LoVo (cell line): ENCODE data around the gene TSSC4.
A peak's percentile ranks its signal among the peaks of the same experiment; 100 is the strongest.

Source experiments
- DNase-seq: peaks from one replicate; pipeline ENCODE4 v3.0.0-alpha.2; 2016; ENCODE audit warnings: low spot score

TSSC4 gene

DNA sequence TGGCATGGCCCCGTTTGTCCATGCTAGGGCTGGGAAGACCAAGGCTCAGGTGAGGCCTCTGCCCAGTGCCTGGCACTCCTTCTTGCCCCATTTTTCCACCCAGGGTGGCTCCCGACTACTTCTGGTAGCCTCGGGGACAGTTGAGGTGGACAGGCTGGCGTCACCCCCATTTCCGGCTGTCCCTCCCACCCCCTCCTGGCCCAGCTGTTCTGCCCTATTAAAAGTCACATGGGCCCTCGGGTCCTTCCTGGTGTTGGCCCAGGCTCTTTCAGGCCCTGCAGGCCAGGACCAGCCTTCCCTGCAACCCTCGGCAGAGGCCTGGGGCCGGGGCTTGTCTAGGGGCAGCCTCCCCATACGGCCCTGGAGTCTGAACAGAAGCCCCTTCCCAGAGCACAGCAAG lies 14.0 kb upstream of the TSSC4 start:
- DNase-seq, result no peak

DNA sequence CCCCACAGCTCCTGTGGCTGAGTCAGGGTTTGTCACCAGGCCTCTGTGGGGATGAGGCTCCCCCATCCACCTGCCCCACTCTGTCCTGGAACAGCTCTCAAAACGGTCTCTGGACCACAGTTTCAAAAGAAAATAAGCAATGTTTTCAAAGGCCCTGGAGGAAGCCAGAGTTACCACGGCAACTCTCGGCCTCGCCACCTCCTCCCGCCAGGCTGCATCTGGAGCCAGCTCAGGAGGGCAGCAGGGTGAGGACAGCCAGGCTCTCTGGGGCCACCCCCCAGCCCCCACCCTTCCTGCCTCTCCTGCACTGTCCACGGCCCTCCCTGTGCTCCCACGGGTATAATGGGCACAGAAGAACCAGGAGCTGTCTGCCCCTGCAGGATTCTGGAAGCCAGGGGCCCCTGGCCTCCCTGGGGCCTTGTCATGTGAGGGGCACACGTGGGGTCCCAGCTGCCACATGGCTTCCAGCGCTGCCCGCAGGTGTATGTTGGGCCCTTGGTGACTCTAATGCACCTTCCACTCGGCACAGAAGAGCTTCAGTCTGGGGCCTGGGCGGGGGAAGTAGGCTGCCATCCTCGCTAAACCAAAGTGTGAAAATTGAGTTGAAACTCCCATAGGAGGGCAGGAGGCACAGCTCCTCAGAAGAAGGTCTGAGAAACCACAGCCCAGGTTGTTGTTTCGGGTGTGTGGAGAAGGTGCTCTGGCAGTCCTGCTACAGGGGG lies 13.1 kb upstream of the TSSC4 start:
- DNase-seq, result no peak

DNA sequence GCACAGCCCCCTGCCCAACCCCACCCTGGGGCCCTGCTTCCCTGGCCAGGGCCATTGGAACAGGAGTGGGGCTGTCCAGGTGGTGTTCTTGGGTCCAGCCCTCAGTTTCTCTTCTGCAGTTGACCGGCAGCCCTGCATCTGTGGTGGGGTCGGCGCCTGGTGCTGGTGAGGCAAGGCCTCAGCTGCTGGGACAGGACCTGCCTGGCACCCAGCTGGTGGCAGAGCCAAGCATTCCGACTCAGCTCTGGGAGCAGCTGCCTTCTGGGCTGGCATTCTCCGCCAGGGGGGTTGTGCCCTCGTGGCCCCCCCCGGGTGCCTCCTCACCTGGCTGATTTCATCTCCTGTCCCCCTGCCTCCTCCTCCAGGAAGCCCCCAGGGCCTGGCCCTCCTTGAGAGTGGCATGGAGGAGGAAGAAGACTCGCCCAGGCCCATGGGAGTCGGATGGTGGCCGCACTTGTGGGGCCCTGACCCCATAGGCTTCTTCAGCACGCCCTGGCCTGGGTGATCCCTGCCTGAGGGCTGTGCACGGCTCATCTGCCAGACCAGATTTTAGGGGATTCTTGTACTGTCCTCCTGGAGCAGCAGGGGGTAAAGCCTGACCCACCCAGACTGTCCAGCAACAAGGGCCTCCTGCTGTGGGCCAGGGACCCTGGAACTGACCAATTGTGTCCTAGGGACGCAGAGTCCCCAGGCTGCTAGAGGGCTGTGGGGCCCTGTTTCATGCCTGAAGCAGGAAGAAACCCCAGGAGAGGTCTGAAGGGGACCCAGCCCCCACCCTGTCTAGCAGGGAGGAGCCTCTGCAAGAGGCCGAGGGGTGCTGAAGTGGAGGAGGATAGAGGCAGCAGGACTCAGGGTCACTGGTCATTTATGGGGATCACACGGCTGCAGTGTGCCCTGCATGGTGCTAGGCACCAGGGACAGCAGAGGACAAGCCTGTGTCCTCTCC lies 11.8 kb upstream of the TSSC4 start:
- no peak for DNase-seq

DNA sequence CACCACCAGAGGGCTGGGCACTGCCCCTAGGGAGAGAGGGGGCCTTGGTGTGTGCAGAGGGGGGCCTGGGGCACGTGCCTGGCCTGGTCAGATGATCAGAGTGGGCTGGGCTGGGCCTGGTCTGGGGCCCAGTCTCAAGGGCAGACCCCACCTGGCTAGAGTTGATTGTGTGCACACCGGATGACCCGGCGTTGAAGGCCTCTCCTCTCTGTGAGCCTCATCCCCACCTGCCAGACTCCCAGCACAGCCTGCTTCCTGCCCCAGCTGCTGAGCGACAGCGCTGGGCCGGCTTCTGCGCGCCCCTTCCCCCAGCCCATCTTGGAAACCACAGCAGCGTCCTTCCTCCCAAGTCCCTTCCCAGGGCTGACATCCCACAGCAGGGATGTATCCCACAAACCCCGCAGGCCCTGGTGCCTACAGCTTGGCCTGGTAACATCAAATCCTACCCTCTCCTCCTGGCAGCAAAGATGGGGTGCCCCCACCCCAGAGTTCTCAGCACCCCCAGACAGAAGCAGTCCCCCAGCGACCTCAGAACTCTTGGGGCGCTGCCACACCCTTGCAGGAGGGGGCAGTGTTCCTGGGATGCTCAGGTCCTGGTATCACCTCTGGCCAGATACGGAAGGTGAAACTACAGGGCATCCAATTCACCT lies 11.0 kb upstream of the TSSC4 start:
- DNase-seq, result no peak

DNA sequence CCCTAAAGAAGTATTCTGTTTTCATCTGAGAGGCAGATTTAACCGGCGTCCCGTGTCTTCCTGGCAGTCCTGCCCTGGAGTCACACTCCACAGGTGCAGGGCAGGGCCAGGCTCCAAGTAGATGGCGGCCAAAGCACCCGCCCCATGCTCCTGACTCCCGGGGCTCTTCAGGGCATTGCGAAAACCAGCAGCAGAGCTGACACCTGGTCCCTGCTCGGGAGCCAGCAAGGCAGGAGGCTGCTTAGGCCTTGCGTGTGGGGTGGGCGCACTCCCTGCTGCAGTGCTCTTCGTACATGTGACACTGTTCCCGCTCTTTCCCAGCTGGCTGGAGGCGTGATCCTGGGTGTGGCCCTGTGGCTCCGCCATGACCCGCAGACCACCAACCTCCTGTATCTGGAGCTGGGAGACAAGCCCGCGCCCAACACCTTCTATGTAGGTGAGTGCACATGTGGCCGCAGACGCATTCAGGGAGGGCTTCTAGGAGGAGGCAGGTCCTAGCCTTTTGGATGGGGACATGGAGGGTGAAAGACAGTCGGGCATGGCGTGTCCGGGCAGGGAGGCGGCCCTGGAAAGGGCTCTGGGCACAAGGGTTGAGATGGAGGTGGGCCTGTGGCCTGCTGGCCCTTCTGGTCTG lies 10.3 kb upstream of the TSSC4 start:
- DNase-seq, result no peak

DNA sequence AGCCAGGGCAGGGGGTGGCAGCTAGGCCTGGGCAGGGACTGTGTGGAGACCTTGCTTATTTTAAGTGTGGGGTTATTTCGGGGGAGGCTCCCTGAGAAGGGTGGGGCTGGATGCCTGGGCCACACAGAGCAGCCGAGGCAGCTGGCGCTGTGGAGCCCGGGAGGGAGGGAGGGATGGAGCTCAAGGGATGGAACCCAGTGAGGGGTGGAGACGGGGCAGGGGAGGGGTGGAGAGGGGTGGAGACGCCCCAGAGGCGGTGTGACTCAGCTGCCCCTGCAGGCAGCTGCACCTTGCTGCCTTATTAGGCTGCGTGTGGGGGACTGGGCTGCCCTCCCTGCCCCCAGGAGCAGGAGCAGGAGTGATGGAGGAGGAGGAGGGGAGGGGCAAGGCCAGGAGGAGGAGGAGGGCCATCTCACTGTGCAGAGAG lies 9.8 kb upstream of the TSSC4 start:
- no peak for DNase-seq

DNA sequence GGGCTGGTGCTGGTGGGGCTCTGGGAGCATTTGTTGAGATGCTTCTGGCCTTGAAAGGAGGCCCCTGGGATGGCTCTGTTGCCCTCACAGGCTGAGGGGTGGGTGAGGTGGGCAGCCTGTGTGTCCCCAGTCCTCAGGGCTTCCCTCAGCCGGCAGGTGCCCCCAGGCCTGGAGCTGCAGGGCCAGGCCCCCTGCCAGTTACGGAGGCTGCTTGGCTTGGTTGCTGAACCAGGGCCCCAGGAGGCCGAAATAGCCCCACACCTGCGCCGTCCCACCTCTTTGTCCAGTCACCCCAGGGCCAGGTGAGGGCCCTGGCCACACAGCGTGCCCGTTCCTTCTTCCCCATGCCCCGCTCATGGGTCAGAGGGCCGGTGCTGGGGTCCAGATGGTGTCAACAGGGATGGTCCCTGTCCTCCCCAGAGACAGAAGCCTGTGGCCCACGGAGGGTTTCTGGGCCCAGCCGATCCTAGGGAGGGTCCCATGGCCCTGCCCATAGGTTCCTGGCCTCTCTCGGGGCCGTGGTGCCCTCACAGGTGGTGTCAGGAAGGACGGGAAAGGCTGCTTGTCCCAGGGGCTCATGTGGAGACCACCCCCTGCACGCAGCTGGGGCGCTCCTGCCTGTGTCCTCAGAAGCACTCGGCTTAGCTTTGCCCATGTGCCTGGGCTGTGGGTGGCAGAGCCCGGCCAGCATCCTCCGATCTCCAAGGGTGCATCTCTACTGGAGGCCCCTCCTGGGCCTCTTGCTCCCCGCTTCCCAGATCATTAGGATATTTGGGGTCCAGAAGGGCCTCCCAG lies 9.2 kb upstream of the TSSC4 start:
- DNase-seq, result no peak

DNA sequence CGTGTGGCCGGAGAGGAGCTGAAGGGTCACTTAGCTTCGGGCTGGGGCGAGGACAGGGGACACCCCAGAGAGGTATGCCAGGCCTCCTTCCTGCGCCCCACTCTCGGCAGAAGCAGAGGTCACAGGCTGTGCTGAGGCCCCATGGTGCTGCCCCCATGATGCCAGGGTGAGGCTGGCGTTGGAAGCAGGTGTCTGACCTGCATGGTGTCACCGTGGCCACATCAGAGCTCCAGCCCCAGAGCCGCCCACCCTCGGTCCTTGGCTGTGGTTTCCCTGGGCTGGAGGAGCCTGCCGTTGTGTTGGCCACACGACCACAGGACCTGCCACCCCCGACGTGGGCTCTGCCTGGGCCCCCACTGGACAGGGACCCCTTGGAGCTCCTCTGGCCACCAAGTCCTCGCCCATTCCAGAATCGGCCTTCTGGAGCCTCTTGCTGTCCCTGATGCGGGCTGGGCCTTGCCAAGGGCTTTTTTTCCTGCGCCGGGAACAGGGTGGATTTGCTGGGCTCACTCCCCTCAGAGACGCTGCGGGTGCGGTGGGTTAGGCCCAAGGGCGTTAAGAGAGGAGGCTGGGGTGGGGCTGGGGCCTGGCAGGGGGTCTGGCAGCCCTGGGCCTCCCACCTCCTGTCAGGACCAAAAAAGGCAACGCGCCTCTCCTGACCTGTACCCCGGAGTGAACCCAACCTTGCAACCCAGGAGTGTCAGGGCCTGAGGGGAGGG lies 8.2 kb upstream of the TSSC4 start:
- no peak for DNase-seq

DNA sequence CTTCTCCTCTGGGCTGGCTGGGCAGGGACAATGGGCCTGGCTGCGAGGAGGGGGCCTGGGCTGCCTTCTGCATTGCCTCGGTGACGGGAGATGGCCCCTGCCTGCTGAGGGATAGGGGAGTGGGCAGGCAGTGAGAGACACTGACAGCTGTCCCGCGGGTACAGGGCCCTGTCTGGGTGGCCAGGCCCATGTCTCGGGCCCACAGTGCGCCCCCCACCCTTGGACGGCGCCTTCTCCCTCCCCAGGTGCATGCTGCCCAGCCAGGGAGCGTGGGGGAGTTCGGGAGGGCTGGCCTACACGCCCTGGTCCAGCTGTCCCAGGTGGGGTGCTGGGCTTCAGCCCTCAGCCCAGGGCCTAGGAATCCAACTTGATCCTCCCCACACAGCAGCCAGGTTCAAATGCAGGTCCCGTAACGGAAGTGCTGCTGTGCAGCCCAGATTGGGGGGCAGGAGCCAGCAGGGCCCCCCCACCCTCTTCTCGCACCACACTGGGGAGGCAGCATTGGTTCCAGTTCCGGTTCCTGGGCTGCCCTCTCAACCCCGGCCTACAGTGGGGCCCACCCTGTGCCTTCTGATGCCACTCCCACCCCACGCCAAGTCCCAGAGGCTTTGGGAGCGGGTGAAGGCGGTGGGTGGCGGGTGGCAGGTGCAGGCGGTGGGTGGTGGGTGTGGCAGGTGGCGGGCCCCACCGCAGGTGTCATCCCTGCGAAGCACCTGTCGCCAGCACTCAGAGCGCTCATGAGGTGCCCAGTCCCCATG lies 7.3 kb upstream of the TSSC4 start:
- DNase-seq, result no peak

DNA sequence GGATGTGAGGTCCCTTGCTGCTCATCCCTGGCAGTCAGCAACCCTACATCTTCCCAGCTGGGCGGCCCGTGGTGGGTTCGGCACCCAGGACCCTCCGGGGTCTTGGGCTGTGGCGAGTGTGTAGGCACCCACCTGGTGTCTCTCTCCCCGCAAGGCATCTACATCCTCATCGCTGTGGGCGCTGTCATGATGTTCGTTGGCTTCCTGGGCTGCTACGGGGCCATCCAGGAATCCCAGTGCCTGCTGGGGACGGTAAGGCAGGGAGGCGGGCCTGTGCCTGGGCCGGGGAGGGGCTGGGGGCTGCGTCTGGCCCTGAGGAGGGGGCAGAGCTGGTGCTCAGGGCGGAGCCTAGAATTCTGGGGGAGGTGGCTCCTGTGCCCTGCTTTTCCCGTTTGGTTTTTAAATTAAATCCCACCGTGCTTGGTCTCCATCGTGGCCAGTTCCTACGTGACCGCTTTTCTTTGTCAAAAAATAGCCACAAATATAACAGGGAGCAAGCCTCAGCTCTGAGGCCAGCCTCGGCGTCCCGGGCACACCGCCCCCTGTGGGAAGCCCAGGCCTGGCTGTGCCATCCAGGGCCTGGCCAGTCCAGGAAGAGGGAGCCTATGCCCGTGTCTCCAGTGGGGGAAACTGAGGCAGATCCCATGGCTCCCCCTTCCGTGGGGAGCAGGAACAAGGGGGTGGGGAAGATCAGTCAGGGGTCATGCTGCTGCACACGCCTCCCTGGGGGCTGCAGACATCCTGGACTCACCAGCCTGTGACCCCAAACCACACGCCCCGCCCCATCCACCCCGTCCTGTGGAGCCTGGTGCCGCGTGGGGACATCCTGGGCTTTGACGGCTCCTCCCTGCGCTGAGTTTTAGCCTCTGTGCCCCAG lies 6.4 kb upstream of the TSSC4 start:
- no peak for DNase-seq

DNA sequence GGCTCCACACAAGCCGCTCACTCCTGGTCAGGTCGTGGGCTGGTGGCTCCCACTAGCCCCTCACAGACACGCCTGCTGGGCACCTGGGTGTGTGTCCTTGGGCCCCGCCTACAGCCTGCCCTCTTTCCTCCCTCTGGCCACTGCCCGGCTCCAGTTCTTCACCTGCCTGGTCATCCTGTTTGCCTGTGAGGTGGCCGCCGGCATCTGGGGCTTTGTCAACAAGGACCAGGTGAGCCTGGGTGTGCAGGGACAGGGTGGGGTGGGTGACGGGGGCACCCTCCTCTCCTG lies 5.8 kb upstream of the TSSC4 start:
- no peak for DNase-seq

DNA sequence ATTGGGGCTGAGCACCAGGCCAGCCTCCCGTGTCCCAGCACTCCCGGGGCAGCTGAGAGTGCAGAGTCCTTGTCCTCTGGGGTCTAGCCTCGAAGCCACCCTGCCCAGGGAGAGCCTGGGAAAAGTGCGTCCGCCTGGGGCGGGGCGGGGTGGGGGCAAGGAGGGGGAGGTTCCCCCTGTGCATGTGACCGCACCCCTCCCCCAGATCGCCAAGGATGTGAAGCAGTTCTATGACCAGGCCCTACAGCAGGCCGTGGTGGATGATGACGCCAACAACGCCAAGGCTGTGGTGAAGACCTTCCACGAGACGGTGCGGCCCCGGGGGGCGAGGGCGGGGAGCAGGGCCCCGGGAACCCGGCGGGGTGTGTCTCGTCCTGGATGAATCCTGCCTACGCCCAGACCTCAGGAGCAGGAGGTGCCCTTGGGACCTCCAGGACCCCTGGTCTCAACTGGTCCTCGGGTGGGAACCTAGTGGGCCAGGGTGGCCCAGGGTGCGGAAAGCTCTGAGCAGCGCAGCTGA lies 5.3 kb upstream of the TSSC4 start:
- DNase-seq, result no peak

DNA sequence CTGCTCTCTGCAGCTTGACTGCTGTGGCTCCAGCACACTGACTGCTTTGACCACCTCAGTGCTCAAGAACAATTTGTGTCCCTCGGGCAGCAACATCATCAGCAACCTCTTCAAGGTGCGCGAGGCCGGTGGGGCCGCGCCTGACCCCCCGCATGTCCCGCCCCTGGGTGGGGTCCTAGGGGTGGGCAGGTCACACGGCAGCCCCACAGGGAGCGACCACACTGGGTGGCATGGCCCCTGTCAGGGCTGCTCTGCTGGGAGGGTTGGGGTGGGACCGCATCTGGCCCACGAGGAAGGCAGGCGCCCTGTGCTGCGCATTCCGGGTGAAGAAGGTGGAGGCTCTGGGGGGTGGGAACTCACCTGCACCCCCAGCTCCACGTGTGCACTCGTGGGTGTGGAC lies 4.7 kb upstream of the TSSC4 start:
- no peak for DNase-seq

DNA sequence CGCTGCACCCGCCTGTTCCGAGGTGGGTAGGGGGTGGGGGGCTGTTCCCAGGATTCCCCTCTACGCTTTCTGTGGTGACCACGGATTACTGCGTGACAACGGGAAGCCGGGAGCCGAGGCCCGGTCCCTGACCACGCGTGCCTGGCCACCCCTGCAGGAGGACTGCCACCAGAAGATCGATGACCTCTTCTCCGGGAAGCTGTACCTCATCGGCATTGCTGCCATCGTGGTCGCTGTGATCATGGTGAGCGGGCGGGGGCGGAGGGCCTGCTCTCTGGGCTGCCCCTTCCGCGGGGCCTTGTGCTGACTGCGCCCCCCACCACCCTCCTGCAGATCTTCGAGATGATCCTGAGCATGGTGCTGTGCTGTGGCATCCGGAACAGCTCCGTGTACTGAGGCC lies 4.1 kb upstream of the TSSC4 start:
- no peak for DNase-seq

DNA sequence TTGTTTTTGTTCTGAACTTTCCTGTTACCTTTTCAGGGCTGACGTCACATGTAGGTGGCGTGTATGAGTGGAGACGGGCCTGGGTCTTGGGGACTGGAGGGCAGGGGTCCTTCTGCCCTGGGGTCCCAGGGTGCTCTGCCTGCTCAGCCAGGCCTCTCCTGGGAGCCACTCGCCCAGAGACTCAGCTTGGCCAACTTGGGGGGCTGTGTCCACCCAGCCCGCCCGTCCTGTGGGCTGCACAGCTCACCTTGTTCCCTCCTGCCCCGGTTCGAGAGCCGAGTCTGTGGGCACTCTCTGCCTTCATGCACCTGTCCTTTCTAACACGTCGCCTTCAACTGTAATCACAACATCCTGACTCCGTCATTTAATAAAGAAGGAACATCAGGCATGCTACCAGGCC lies 3.5 kb upstream of the TSSC4 start:
- DNase-seq, result no peak

DNA sequence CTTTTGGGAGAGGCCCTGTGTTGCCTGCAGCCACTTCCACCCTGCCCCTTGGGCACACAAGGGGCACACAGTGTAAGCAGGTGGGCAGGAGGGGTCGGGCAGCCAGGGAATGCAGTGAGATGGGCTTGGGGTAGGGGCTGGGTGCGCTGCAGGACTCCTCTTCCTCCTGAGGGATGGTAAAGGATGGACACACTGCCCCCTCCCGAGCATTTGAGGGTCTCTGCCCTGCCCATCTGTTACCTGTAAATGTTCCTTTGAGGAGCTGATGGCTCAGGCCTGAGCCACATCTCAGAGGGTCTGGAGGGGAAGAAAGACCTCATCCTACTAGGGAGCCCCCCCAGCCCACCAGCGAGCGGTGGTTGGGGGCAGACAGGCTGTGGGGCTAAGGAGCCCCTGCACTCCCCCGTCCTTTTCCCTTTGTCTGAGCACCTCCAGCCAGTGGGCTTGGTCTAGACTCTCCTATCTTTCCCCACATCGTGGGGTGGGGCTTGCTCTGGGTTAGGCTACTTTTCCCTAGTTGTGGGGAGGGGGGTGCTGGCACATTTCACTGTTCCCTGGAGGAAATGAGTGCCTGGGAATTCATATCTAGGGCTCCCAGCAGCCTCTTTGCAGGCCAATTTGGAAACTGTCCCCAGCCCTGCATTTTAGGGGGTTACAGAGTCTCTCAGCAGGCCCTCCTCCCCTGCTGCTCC lies 1.7 kb upstream of the TSSC4 start:
- DNase-seq, result no peak

DNA sequence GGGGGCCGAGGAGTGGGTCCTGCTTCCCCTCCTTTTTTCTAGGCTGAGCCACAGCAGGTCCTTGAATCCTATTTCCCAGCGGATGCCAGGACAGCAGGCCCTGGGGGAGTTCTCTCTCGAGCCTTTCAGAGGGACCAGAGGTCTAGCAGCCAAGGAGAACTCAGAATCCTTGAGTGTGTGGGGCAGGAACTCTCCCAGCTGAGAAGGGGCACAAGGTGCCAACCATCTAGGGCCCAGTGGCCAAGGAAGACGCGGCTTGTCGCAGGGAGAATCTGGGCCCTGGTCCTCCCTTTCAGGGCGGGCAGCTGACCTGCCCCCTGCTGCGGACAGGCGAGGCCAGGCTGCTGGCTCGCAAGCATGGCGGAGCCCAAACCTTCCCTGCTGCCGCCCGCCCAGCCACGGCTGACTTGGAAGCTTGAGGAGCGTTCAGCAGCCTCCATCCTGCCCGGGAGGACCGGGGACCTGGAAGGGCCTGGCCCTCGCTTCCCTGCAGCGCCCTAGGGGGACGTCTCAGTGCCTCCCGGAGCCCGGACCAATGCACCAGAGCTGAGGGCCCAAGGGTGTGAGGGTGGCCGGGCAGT lies 972 bp upstream of the TSSC4 start:
- DNase-seq, result peak; percentile 25

DNA sequence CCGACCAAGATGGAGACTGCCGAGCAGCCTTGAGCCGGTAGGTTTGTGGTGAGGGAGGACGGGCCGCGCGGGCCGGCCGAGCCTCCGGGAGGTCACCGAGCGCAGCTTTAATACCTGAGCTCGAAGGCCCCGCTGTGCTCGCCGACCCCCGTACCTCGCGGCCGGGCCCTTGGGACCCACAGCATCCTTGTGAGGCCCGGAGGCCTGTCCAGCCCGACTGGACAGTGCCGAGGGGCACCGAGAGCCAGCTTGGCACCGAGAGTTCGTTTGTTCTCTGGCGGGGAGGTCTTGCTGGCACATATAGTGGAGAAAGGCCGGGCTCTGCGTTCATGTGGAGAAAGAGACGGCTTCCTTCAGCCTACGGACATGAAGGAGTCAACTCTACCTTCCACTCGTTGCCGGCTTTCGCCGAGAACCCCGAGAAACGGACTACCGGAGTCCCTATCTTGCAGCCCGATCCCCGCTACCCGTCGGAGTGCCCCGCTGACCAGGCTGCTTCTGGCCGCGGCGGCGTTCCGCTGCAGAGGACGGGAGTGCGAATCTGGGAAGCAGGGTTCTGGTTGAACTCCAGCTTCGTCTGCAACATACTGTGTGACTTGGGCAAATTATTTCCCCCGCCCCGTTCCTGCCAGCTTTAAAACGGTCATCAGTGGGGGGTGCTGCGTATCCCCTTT lies 349 bp downstream of the TSSC4 start:
- DNase-seq, result no peak
